ENCODE data around the gene TNIK.

Gene TNIK

DNA sequence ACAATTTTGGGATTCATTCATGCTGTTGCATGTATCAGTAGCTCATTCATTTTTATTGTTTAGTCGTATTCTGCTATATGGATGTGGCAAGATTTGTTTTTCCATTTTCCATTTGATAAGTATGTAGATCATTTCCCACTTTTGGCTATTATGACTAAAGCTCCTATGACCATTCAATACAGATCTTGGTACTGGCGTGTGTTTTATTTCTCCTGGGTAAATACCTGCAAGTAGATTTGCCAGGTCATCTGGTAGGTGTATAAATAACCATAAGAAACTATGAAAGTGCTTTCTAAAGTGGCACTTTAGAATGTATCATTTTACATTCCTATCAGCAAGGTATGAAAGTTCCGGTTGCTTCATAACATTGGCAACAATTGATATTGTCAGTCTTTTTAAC, 124.6 kb downstream of the TNIK start:
- no peak for DNase-seq

GRCh38 chr3:171334465-171334811, 125.8 kb downstream of the TNIK start:
- no peak for DNase-seq

- DNase-seq = no peak
These were observed 126.3 kb downstream of the TNIK start for GRCh38 chr3:171333784-171334464.

DNA sequence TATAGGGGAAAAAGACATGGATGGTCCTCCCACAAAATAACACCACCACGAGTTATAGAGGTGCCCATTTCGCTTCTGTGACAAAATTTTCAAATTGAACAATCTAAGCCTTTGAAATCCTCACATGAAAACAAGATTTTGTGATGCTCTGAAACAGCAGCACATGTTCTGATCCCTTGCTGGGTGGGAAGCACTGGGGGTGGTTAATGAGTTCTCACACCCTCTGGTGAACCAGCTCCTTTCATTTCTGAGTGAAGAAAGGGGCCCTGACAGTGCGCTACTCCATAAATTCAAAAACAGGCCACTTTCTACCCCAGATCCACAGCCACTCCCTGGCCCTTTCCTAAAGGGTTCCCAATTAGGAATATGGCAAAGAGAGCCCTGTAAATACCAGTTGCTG, 129.3 kb downstream of the TNIK start:
- no peak for DNase-seq

- DNase-seq = no peak
These were observed 130.5 kb downstream of the TNIK start for GRCh38 chr3:171329746-171330145.

- DNase-seq = no peak
These were observed 131.7 kb downstream of the TNIK start for GRCh38 chr3:171328419-171329082.

DNA sequence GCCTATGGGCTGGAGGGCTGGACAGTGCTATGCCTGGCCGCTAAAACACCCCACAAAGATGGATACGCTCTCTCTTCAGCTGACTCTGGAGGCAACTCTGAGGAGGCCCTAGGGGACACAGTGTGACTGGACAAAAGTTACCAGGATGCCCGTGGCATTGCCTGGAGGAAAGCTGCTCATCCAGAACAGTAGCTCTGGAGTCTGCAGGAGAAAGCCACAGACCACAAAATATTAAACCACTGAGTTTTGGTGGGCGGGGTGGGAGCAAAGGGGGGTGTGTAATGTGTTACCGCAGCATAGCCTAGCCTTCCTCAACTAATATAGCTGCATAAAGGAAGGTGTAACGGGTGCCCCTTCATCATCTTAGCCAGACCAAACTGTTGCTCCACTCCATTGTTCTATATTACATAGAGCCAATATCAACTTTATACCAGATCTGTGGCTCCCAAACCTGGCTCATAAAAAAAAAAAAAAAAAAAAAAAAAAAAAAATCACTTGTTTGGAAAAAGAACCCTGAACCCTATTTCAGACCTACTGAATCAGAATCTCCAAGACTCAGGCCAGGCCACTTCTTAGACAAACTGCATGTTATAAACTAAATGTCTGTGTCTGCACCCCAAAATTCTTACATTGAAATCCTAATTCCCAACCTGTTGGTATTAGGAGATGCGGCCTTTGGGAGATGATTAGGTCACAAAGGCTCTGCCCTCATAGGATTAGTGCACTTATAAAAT, 132.6 kb downstream of the TNIK start:
- DNase-seq = no peak

- no peak for DNase-seq
These were observed 133.3 kb downstream of the TNIK start for GRCh38 chr3:171326717-171327440.

DNA sequence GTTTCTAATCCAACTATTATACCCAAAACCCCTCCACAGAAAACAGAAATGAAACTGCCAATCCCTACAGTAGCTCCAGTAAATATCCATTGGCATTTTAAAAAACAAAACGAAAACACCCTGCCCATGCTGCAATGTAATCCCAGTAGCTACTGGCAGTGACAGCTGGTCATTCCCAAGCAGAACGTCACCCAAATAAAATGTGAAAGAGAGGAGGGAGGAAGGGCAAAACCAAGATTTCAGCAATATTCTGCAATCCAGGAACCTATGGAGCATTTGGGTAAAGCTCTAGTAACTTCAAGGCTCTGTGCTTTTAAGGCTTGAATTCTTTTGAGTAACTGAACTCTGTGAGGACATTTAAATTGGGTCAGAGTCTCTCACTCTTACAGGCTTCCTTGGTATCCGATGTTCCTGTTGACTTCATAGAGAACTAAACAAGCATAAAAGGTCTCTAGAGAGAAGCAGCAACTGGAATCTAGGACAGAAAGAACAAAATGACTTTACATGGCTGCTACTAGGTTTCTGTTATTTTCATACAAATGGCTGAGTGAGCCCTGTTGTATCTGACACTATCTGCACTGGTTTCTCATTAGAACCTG, 136.2 kb downstream of the TNIK start:
- no peak for DNase-seq

DNA sequence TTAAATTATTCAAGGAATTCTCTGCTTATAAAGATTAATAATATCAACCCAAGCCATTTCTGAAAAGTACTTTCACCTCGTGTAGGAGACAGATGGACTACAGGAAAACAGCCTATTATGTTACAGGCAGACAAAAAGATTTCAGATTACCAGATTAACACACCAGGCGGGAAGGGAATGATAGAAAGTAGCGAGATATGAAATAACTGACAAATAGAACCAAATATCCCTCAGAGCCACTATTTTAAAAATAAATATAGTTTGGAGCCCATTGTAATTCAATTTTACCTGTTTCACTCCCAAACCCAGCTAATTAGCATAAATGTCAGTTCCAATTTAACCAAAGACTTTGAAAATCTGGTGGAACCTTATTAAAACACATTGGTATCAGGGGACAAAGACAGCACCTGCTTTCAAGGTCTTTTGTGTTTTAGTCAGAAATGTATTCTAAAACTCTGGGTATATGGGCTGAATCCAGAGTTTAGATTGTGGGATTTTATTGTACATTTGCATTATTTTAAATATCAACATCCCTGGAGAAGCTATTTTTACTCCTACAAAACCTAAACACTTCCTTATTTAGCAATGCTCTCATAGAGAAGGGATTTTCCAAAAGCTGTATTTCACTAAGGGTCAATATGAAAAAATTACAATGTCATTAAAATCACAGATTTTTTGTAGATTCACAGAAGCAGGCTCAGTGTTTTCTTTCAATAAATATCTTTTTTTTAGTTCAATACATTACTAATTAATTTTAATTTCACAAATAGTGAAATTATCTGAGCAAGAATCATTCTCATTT, 138.4 kb downstream of the TNIK start:
- DNase-seq = no peak

DNA sequence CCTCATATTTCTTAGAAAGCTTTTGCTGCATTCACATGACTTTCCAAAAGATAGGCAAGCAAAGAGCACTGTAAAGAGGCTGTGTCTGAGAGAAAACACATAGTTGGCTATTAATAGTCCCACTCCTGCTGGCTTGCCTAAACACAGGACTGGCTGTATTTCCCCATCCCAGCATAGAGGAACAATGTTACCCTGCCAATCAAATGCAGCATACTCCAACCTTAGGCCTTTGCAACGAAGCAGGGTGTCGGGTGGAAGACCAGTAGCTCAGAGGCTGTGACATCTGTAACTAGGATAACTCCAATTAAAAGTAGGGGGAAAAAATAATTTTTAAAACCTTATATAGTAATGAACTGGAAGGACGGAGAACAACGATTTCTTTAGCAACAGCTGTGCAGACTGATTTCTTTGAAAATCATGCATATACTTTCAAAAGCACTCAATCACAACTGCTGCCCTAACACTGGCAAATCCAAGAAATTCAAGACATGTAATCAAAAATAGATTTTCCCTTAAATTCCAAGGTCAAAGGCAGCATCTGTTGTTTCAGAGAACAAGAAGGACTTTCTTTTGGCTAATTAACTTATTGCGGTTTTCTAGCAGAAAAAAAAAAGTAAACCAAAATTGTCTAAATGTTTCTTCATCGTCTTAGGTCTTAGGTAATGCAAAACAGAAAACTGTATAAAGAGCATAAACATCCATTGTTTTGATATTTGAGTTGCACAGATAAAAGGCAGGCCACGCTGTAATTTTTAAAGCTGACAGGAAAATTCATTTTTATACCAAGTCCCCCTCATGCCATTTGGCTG, 139.3 kb downstream of the TNIK start:
- no peak for DNase-seq

GRCh38 chr3:171317171-171317570, 143.0 kb downstream of the TNIK start:
- DNase-seq = no peak

GRCh38 chr3:171315919-171316318, 144.3 kb downstream of the TNIK start:
- no peak for DNase-seq

GRCh38 chr3:171315101-171315500, 145.1 kb downstream of the TNIK start:
- DNase-seq = no peak

DNA sequence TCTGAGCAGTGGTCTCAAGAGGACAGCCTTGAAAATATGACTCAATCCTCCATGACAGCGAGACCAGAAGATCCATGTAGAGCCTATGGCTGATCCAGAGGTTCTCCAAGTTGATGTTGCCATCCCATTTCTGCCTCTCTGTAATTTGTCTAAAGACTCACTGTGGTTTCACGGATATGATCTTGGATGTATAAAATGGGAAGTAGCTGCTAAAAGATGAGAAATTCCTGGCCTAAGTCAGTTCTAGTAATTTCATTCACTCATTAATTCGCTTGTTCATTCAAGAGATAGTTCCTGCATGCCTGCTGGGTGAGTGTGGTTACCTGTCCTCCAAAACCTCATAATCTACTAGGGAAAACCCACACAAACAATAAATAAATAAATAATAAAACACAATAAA, 145.9 kb downstream of the TNIK start:
- DNase-seq = no peak

DNA sequence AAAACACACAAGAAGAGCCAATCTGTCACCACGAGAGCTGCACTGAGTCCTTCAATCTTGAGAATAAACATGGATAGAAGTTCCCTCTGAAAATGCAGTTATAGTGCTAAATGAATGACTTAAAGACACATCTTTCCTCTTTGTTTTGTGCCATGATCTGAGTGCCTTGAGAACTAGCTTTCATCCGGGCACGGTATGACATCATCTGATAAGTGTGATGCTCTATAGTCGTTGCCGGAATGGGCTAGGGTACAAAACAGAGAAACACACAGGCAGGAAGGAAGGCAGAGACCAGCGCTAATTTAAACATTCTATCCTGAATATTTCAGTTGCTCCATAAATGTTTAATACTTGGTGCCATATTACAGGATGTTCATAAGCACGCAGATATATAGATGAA, 146.5 kb downstream of the TNIK start:
- DNase-seq = no peak

DNA sequence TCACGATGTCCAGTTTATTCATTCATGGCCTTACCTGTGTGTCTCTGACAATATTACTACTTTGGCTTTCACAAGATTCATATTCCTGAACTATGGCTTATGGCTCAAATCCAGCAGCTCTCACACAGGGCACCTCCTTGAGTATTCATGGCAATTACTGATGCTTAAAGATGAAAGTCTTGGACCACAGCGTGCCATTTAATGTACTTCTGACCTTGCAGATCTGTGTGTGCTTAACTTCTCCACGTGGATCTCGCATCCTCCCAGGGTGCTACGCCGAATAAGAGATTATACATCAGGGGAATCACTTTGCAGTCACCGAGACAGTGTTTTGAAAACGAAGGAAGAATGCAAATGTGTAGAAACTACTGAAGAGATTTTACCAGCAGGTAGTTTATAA, 147.5 kb downstream of the TNIK start:
- DNase-seq = no peak

GRCh38 chr3:171311784-171312183, 148.4 kb downstream of the TNIK start:
- DNase-seq = no peak

DNA sequence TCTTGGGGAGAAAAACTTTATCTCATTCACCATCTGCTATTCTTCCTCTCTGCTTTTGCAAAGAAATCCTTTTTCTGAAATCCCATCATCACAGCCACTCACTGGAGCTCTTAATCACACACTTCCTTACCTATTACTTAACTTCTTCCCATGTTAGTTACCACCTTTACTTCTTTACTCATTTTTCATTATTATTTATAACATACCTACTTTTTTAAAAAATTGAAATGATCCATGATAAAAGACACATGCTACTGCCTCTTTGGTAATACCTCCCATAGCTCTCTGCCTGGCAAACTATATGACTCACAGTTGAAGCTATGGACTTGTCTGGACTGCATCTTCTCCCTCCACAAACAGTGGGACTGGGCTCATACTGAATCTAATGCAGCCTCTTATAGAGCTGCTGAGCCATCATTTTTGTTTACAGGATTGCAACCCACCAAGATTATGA, 150.3 kb downstream of the TNIK start:
- DNase-seq = no peak

DNA sequence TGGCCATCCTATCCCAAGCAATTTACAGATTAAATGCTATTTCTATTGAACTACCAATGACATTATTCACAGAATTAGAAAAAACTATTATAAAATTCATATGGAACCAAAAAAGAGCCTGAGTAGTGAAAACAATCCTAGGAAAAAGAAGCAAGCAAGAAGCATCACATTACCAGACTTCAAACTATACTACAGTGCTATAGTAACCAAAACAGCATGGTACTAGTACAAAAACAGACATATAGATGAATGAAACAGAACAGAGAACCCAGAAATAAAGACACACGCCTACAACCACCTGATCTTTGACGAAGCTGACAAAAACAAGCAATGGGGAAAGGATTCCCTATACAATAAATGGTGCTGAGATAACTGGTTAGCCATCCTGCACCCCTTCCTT, 152.2 kb downstream of the TNIK start:
- no peak for DNase-seq

GRCh38 chr3:171307046-171307585, 153.1 kb downstream of the TNIK start:
- DNase-seq = no peak

Data from NCI-H1436 treated with DMSO at 0.1 percent for 48 hours (cell line).